Esophagus muscularis mucosa (tissue), 2 donors: Measurements from ENCODE around the gene RPL10A.

Experiments used
- POLR2A ChIP-seq: fragments of 450-650 bp; IDR thresholded peaks from one replicate; pipeline ENCODE4 v1.6.1; 2017; ENCODE audit warnings: antibody characterized with exemption, moderate library complexity, mild to moderate bottlenecking, low read depth
- POLR2AphosphoS5 ChIP-seq, 2 donors: sonication (generic); formaldehyde crosslinking; IDR thresholded peaks; one replicate each; pipeline ENCODE4 v1.6.1; 2017; ENCODE audit warnings: antibody characterized with exemption in 2 of 2

- TF ChIP-seq POLR2AphosphoS5 (IDR thresholded peaks at IDR 0.05) (no peak), POLR2A (no peak)
These were observed 46.4 kb downstream of the RPL10A start for GRCh38 chr6:35514587-35514986.
